HG02759 (cell line): ENCODE results near the gene LAMB2.
A peak's percentile ranks its signal among the peaks of the same experiment; 100 is the strongest.

Experiments used
- ATAC-seq: cut with Tn5 transposase; IDR thresholded peaks from one replicate; pipeline ENCODE4 v1.9.1; 2021; ENCODE audit warnings: mild to moderate bottlenecking, moderate library complexity; ENCODE audit not compliant: unreplicated experiment

LAMB2 gene

DNA sequence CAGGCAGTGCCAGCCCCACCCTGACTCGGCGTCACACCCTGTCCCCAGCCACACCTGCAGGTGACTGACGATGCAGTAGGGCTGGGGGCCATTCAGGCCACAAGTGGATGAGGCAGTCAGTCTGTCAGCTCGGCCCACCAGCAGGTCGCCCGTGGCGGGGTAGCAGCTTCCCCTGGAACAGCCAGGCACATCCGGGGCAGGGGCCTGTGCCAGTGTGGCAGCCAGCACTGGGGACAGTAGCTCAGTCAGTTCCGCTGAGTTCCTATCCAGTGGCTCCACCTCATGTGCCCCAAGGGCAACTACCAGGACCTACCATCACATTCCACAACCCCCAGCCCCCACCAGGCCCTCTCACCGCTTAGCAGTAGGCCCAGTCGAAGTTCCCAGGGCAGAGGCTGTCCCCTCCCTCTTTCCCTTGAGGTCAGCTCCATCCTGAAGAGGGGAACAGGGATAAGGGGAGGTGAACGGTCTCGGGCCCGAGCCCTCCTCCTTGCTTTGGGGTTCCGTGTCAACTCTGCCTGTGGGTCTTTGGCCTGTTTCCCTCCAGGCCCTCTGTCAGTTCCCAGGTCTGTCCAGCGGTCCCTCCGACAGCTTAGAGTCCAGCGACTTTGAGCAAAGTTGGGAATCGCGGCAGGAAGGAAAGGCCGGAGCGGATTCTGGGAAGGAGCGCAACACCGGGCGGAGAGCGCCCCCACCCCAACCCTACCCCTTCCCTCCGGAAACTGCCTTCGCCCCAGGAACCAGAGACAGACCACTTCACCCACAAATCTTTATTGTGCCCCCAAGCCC is at the start of gene LAMB2:
LAMB2 (minus strand) TSS at position 614 of the 789 bp plus-strand sequence; CDS start at position 431, 183 bp downstream.
- ATAC-seq = no peak

DNA sequence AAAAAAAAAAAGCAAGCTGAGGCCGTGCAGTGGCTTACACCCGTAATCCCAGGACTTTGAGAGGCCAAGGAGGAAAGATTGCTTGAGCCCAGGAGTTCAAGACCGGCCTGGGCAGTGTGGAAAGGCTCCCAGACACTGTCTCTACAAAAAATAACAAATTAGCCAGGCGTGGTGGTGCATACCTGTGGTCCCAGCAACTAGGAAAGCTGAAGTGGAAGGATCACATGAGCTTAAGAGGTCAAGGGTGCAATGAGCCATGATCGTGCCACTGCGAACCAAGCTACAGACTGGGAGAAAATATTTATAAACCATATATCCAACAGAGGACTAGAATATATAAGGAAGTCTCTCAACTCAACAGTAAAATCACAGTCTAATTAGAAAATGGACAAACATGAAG is 48.5 kb upstream of the LAMB2 start:
- ATAC-seq = no peak

DNA sequence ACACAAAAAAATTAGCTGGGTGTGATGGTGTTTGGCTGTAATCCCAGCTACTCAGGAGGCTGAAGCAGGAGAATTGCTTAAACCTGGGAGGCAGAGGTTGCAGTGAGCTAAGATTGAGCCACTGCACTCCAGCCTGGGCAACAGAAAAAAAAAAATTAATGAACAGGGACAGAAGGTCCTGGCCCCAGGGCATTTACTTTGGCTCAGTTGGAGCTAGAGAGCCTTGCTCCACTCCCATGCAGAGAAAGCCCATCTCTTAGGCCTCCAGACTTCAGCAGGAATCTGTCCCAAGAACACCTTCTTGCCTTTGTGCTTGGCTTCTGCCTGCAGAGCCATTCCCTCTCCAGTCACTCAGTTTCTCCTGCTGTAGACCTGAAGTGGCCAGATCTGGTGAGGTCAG is 47.3 kb upstream of the LAMB2 start:
- ATAC-seq = no peak

DNA sequence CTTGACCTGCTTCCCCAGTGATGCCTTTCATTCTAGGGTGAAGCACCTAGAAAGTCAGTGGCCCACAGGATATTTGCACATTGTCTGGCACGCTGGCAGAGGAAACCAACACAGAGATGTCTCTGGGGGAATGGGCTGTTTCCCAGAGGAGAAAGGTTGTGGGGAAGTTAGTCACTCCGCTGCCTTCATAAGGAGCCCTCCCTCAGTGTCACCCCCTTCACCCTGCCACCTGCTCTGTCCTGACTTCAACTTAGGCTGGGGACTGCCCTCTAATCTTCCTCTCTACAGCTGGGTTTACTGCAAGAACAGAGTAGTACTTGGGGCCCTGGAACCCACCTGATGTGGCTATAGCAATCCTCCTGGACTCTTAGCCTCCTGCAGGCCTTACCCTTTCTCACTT is 44.2 kb upstream of the LAMB2 start:
- ATAC-seq = no peak

DNA sequence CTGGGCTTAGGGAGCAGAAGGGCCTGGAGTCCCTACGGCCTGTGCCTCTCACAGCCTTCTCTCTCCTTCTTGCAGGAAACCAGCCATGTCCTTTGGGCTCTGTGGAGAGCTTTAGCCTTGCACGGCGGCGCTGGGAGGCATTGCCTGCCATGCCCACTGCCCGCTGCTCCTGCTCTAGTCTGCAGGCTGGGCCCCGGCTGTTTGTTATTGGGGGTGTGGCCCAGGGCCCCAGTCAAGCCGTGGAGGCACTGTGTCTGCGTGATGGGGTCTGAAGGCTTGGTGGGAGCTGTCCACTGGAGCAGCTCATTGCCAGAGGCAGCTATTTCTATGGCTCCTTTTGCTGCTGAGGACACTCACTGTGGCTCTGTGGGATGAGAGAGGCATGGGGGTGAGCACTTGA is 42.7 kb upstream of the LAMB2 start:
- no peak for ATAC-seq

DNA sequence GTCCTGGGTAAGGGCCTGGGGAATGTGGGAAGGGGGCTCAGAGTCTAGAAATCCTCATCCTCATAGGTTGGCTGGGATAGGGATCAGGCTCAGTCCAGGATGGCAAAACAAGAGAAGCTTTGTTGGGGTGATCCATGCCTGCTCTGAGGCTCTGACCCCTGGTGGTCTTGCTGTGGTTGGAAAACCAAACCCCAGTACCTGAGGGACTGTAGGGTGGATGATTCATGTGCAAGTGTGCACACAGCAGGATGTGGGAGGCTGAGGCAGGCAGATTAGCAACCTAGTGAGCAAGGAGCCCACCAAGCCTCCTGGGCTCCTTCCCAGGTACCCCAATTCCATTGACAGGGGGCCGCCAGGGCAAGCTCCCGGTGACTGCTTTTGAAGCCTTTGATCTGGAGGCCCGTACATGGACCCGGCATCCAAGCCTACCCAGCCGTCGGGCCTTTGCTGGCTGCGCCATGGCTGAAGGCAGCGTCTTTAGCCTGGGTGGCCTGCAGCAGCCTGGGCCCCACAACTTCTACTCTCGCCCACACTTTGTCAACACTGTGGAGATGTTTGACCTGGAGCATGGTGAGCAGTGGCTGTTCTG is 41.6 kb upstream of the LAMB2 start:
- no peak for ATAC-seq

DNA sequence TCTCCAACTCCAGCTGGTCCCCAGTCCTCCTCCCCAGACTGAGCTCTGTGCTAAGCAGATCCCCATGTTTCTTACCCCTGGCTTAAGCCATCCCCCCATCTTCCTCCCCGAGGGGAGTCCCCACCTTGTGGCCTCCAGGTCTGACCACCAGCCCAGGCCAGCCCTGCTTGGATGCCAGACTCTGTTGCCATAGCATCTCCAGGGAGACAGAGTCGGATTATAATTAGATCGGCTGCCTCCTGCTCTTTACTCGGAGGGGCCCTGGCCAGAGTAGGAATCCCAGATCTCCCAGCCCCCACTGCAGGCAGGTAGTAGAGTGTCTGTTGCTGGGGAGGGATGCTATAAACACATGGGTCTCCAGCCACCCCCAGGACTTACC is 40.9 kb upstream of the LAMB2 start:
- ATAC-seq = no peak

DNA sequence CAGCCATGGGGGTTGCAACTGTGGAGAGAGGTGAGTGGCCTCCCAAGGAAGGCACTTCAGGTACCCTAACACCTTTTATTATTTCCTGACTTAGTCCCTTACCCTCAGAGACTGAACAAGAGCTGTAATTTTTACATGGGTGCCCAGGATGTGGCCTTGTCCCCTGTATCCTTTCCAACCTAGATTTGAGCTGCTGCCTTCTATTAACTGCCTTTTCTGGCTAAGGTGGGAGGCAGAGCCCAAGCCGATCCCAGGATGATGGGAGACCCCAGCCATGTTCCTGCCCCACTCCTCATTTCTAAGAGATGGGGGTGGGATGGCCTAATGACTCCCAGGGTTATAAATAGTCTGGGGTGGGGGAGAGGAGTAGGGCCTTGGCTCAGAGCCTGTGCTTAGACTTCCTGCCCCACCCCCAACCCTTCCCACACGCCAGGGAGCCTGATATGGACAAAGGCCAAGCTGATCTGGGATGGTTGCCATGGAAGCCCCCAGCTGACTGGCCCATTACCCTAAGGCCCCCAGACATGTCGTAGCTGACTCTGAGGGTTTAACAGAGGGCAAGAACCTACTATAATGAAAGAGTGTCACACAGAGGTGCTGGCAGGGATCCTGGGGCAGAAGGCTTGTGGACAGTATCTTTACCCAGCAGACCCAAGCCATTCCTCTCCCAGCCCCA is 40.4 kb upstream of the LAMB2 start:
- no peak for ATAC-seq

DNA sequence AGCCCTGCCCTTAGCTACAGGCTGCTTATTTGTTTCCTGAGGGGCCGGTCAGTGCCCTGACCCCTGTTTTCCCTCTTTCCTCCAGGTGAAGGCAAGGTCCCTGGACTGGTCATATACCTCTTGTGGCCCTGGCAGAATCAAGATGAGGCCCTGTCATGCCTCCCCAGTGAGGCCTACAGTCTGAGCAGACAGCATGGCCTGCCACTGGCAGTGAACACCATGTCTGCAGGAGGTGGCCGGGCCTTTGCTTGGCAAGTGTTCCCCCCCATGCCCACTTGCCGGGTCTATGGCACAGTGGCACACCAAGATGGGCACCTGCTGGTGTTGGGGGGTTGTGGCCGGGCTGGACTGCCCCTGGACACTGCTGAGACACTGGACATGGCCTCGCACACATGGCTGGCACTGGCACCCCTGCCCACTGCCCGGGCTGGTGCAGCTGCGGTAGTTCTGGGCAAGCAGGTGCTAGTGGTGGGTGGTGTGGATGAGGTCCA is 39.7 kb upstream of the LAMB2 start:
- no peak for ATAC-seq

DNA sequence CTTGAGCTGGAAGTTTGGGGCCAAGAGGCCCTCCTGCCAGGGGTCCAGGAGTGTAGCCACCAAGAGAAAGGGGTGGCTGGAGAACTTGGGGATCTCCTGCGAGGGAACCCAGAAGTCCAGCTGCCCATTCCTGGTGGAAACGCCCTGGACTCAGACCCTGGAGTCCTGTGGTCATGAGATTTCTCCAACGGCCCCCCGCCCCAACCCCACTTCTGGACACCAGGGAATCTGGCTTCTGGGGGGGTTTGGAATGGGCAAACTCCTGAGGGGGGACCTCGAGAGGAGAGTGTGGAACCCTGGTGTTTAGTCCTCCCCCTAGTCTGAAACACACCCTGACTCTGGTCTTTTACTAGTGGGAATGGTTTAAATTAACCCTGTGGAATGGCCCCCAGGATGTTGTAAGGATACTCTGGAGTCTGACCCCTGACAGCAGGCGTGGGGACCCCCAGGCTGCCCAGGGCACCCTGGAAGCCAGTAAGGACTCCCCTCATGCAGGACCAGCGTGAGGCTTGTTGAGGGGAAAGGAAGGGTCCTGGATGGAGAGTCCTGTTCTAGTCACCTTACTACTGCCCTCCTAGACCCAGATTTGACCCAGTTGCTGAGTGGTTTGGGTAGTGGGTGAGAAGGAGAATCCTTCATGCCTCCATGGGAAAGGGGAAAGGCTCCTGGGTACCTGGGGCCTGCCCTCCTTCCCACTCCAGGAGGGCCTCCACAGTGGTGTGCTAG is 39.1 kb upstream of the LAMB2 start:
- ATAC-seq = no peak

DNA sequence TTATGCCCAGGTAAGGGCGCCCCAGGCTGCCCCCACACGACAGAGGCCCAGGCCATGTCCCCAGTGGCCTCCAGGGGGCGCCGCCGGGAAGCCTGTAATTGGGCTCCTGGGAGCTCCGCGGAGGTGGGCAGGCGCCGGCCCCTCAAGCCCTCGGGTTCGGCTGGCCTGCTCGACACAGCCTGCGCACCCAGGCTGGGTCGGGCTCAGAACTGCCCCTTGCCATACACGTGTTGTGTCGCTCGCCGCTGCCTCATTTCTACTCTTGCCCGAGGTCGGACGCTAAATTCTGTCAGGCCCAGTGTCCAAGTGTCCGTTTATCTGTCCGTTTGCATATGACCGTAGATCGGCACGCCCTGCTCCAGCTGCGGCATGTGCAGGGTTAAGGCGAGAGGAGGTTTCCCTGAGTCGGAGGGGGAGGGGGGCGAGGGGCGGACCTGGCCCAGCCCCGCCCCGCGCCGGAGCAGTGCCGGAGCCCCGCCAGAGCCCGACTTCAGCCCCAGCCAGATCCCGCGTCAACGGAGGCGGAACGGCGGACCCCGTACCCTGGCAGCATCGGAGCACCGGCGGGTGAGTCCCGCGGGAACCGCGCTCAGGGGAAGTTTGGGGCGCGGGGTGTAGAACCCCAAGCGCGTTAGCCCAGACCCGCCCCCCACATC is 38.4 kb upstream of the LAMB2 start, which contains the start of gene KLHDC8B:
KLHDC8B (plus strand) TSS at position 480 of the 656 bp plus-strand sequence. CDS start 1,172 bp downstream, outside the sequence.
- ATAC-seq = peak; percentile 65

DNA sequence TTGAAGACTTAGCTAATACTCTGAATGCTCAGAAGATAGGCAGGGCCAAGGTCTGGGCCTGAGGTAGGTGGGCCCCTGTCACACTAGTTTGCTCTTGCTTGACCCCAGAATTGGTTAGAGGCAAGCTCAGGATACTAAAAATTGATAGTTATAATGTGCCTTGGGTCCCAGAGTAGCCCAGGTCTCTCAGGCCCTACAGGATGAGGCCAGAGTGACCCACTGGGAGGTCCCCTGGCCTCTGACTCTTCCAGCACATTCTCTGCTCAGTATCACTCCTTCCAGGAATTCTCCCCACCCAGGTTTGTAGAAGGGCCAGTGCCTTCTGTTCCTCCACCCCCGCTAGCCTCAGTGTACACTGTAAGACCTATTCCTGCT is 37.9 kb upstream of the LAMB2 start:
- ATAC-seq = no peak

DNA sequence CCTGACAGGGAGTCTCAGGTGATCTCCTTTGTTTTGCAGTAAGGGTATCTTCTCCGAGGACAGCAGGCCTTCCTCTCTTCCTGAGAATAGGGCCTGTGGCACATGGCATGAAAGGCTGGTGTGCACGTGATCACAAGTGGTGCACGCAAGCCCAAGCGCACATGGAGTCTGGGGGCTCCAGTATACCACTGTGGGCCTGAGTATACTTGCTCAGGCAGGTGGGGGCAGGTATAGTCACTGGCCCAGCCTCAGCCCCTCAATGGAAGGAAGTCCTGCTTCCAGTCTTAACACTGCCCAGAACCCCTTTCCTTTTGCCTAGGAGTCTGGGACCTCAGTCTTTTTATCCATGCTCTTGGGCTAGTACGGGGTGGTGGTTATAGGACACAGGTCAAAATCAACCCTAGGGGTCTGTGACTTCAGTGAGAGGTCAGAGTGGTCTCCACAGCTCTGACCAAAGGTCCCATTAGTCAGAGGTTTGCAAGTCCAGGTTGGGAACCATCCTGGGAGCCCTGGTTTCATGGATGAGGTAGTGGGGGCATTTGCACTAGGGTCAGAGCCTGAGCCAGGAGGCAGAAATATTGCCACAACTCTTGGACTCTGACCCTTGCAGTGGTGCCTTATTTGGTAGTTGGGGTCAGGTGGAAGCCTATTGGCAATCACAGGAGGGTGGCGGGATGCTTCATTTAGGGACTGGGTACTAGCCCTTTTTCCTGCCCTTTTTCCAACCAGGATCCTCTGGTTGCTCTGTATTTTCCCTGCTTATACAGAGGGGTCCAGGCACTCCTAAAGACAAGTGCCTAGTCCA is 34.1 kb upstream of the LAMB2 start:
- no peak for ATAC-seq

DNA sequence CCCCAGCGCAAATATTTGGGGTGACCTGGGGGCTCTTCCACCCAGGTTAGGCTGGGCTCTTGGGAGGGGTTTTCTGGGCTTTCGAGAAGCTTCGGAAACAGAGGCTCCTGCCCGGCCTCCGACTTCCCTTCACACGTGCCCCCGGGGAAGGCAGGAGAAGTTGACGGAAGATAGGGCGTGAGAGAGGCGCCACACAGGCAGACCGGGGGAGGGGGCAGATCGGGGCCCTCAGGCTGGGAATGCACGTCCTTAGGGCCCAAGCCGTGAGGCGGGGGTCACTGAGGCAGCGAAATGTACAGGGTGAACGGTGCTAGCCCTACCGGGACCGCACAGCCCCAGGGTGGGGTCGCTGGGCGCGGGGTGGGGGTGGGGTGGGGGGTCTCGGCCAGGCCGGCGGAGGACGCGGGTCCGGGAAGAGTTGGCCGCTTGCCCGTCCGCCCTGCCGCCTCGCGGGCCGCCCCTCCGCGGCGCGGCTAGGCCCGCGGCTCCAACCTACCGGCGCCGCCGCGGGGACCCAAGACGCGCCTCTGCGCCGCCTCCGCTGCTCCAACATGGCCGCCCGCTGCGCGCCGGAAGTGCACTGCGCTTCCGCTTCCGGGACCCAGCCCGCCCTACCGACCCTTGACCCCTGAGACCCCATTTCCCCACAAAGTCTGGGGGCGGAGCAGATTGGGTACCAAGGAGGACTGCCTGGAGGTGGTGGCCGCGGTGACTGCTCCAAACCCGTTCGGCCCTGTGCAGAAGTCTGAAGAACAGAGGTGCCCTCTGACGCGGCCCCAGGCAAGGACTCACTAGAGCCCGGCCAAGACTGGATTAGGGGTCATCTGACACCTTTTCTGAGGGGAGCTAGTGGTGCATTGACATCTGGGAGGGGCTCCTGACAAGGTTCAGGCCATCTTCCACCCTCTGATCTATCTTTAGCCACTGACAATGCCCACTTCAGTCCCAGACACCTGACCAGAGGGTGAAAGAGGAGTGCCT is 33.2 kb upstream of the LAMB2 start, which contains the start of gene CCDC71:
CCDC71 (minus strand) TSS at position 561 of the 981 bp plus-strand sequence. CDS start 2,123 bp downstream, outside the sequence.
- peak; percentile 78 for ATAC-seq

DNA sequence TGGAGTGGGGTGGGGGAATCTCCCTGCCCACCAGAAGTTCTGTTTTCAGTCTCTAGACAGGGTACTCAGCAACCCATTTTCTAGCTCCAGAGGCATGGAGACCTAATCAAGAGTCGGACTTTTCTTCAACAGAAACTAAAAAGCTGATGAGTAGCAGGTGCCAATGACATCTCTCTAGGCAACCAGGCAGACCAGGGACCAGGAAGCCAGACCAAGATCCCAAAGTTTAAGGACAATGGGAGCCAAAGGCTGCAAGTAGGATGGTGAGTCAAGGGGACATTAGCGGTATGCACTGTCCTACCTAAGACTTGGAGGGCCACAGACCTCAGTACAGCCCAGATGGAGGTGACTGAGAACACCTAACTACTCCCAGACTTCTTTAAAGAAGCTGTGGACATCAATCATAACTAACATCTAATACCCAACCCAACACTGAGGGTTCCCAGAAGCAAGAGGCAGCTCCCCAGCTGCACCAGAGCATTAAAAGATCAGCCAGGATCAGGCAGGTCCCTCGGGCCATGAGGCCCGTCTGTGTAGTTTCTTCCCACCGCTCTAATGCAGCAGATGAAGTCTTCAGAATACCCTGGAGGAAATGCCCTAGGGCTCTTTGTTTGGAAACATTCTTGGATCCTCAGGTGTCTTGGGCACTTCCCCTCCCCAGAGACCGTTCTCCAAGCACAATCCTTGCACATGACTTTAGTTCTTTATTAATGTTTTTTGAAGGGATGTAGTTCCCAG is 32.3 kb upstream of the LAMB2 start:
- no peak for ATAC-seq

DNA sequence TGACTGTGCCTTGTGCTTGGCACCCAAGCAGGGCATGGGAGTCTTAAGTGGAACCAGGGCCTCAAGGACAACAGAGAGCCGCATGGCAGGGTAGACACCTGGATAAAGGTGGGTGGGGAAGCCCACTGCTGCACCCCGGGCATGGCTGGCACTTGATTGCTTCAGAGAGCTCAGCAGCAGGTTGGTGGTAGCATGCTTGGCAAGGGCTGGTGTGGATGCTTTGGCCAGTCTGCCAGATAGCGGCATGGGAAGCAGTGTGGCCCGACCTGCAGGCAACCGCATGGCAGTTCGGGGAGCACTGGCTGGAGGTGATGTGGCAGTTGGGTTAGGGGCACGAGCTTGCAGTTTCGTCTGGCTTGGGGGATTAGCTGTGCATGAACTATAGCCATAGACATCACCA is 30.8 kb upstream of the LAMB2 start:
- ATAC-seq = no peak

DNA sequence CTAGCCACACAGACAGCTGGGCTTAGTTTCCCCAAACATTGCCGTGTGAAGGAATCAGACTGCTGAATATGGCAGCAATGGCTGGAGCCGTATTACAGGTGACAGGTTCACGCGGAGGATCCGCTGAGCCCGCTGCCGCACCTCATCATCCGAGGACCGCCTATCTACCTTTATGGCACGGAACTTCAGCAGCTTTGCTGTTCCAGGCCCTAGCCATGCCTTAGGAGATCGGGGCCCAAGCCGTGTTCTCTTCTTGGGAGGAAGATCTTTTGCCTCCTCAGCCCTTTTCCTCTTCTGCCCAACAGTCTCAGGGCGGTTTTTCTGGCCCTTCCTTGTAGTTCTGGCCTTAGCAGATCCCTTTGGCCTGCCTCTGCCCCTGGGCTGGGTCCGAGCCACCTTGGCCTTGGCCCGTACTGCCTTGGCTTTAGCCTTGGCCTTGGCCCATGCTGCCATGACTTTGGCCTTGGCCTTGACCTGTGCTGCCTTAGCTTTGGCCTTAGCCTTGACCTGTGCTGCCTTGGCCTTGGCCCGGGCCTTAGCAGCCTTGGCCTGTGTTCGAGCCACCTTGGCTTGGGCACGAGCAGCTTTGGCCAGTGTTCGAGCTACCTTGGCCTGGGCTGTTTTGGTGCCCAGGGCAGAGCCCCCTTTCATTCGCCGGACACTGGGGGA is 30.0 kb upstream of the LAMB2 start:
- no peak for ATAC-seq
